ENCODE results near the gene NYNRIN.

The NYNRIN gene

GRCh38 chr14:24425704-24426103, 26.9 kb downstream of the NYNRIN start:
- no peak overlapping the region for H3K9ac ChIP-seq (ENCODE audit: low read depth, low read length)
- H3K4me1 ChIP-seq (ENCODE audit: control insufficient read depth, insufficient read depth, low read length), result peaks cover 6% of the 10 kb centered on the region
- peaks cover 13% of the 10 kb centered on the region for H3K27me3 ChIP-seq (ENCODE audit: control insufficient read depth, insufficient read depth, low read length)
- H3K4me3 ChIP-seq (ENCODE audit: low read depth, low read length), result no peak overlapping the region
- no peaks in the 10 kb centered on the region for H3K36me3 ChIP-seq (ENCODE audit: control insufficient read depth, insufficient read depth, low read length)
- no peaks in the 10 kb centered on the region for H3K9me3 ChIP-seq (ENCODE audit: control insufficient read depth, insufficient read depth, low read length)

DNA sequence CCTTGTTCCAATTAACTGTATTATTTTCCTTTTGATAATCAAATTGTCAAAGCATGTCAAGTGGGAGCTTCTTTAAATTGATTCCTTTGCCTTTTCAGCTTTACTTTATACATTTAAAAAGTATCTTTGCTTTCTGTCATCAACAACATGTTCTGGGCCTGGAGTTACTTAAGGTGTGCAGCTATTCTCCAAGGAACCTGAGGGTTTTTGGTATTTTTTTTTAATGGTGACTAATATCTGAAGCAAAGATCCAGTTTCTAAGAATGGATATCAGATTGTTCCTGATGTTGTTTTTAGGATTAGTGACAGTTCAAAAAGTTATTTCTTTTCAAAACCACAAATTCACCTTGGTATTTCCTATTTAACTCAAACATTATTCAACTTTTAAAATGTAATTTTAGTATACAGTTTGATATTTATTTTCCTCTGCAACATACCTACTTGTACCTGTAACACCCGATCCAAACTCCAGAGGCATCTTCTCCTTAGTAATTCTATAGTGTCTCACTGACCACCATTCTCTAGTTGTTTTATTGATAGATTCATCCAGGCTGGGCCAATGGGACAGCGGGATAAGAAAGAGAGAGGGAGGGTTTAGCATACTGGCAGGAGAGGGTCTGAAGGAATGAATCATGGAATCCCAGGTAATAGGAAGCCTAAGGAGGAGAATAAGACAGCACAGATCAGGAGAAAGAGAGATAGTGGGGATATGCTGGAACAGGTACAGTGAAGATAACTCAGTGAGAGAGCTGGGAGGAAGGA, 27.5 kb downstream of the NYNRIN start:
- no peaks in the 10 kb centered on the region for H3K36me3 ChIP-seq (ENCODE audit: control insufficient read depth, insufficient read depth, low read length)
- H3K9me3 ChIP-seq (ENCODE audit: control insufficient read depth, insufficient read depth, low read length), result no peaks in the 10 kb centered on the region
- peaks cover 10% of the 10 kb centered on the region for H3K4me1 ChIP-seq (ENCODE audit: control insufficient read depth, insufficient read depth, low read length)
- no peak overlapping the region for H3K4me3 ChIP-seq (ENCODE audit: low read depth, low read length)
- peaks cover 13% of the 10 kb centered on the region for H3K27me3 ChIP-seq (ENCODE audit: control insufficient read depth, insufficient read depth, low read length)
- H3K9ac ChIP-seq (ENCODE audit: low read depth, low read length), result no peak overlapping the region

GRCh38 chr14:24426912-24427536, 28.2 kb downstream of the NYNRIN start:
- H3K9ac ChIP-seq (ENCODE audit: low read depth, low read length), result no peak overlapping the region
- peaks cover 13% of the 10 kb centered on the region for H3K4me1 ChIP-seq (ENCODE audit: control insufficient read depth, insufficient read depth, low read length)
- no peaks in the 10 kb centered on the region for H3K36me3 ChIP-seq (ENCODE audit: control insufficient read depth, insufficient read depth, low read length)

GRCh38 chr14:24427537-24428508, 29.0 kb downstream of the NYNRIN start:
- Histone ChIP-seq H3K27me3 (ENCODE audit: control insufficient read depth, insufficient read depth, low read length) (peaks cover 11% of the 10 kb centered on the region), H3K4me1 (ENCODE audit: control insufficient read depth, insufficient read depth, low read length) (peaks cover 13% of the 10 kb centered on the region), H3K4me3 (ENCODE audit: low read depth, low read length) (no peak overlapping the region), H3K9me3 (ENCODE audit: control insufficient read depth, insufficient read depth, low read length) (no peaks in the 10 kb centered on the region), H3K9ac (ENCODE audit: low read depth, low read length) (no peak overlapping the region), H3K36me3 (ENCODE audit: control insufficient read depth, insufficient read depth, low read length) (peaks cover 5% of the 10 kb centered on the region)

More at GRCh38 chr14:24426912-24427536, 28.2 kb downstream of the NYNRIN start:
- no peaks in the 10 kb centered on the region for H3K9me3 ChIP-seq (ENCODE audit: control insufficient read depth, insufficient read depth, low read length)
- peaks cover 13% of the 10 kb centered on the region for H3K27me3 ChIP-seq (ENCODE audit: control insufficient read depth, insufficient read depth, low read length)
- no peak overlapping the region for H3K4me3 ChIP-seq (ENCODE audit: low read depth, low read length)

GRCh38 chr14:24428628-24429394, 30.0 kb downstream of the NYNRIN start:
- Histone ChIP-seq H3K4me1 (ENCODE audit: control insufficient read depth, insufficient read depth, low read length) (peaks cover 13% of the 10 kb centered on the region), H3K36me3 (ENCODE audit: control insufficient read depth, insufficient read depth, low read length) (peaks cover 5% of the 10 kb centered on the region), H3K27me3 (ENCODE audit: control insufficient read depth, insufficient read depth, low read length) (peaks cover 7% of the 10 kb centered on the region), H3K9me3 (ENCODE audit: control insufficient read depth, insufficient read depth, low read length) (no peaks in the 10 kb centered on the region), H3K4me3 (ENCODE audit: low read depth, low read length) (peak overlapping the region; percentile 97), H3K9ac (ENCODE audit: low read depth, low read length) (peak overlapping the region; percentile 54)

- Histone ChIP-seq H3K9me3 (ENCODE audit: control insufficient read depth, insufficient read depth, low read length) (no peaks in the 10 kb centered on the region), H3K4me3 (ENCODE audit: low read depth, low read length) (peak within 1 kb of the TSS; percentile 97), H3K36me3 (ENCODE audit: control insufficient read depth, insufficient read depth, low read length) (peaks cover 5% of the 10 kb centered on the region), H3K4me1 (ENCODE audit: control insufficient read depth, insufficient read depth, low read length) (peaks cover 13% of the 10 kb centered on the region), H3K9ac (ENCODE audit: low read depth, low read length) (peak within 1 kb of the TSS; percentile 83), H3K27me3 (ENCODE audit: control insufficient read depth, insufficient read depth, low read length) (peaks cover 7% of the 10 kb centered on the region)
These were observed 30.8 kb downstream of the NYNRIN start, which contains the start of the genes CBLN3 and KHNYN for GRCh38 chr14:24429395-24430142. Gene CBLN3 (minus strand): TSS chr14:24429668. CDS start chr14:24429054, 614 bp downstream. Gene KHNYN (plus strand): TSS chr14:24429954. CDS start chr14:24430731, 777 bp downstream.

GRCh38 chr14:24430143-24430681, 31.4 kb downstream of the NYNRIN start:
- peak overlapping the region; percentile 83 for H3K9ac ChIP-seq (ENCODE audit: low read depth, low read length)
- H3K36me3 ChIP-seq (ENCODE audit: control insufficient read depth, insufficient read depth, low read length), result peaks cover 5% of the 10 kb centered on the region
- peaks cover 13% of the 10 kb centered on the region for H3K4me1 ChIP-seq (ENCODE audit: control insufficient read depth, insufficient read depth, low read length)
- H3K4me3 ChIP-seq (ENCODE audit: low read depth, low read length), result peak overlapping the region; percentile 97
- no peaks in the 10 kb centered on the region for H3K9me3 ChIP-seq (ENCODE audit: control insufficient read depth, insufficient read depth, low read length)
- peaks cover 7% of the 10 kb centered on the region for H3K27me3 ChIP-seq (ENCODE audit: control insufficient read depth, insufficient read depth, low read length)

- Histone ChIP-seq H3K36me3 (ENCODE audit: control insufficient read depth, insufficient read depth, low read length) (peaks cover 5% of the 10 kb centered on the region), H3K9ac (ENCODE audit: low read depth, low read length) (peak overlapping the region; percentile 83), H3K27me3 (ENCODE audit: control insufficient read depth, insufficient read depth, low read length) (peaks cover 7% of the 10 kb centered on the region), H3K9me3 (ENCODE audit: control insufficient read depth, insufficient read depth, low read length) (no peaks in the 10 kb centered on the region), H3K4me1 (ENCODE audit: control insufficient read depth, insufficient read depth, low read length) (peaks cover 13% of the 10 kb centered on the region), H3K4me3 (ENCODE audit: low read depth, low read length) (peak overlapping the region; percentile 97)
These were observed 32.1 kb downstream of the NYNRIN start for GRCh38 chr14:24430682-24431568.

GRCh38 chr14:24431569-24432258, 32.9 kb downstream of the NYNRIN start:
- Histone ChIP-seq H3K4me1 (ENCODE audit: control insufficient read depth, insufficient read depth, low read length) (peaks cover 13% of the 10 kb centered on the region), H3K9me3 (ENCODE audit: control insufficient read depth, insufficient read depth, low read length) (no peaks in the 10 kb centered on the region), H3K36me3 (ENCODE audit: control insufficient read depth, insufficient read depth, low read length) (peaks cover 5% of the 10 kb centered on the region), H3K9ac (ENCODE audit: low read depth, low read length) (no peak overlapping the region), H3K27me3 (ENCODE audit: control insufficient read depth, insufficient read depth, low read length) (peaks cover 7% of the 10 kb centered on the region), H3K4me3 (ENCODE audit: low read depth, low read length) (peak overlapping the region; percentile 97)

All from iPS-15b (cell line).